Measurements from ENCODE around the gene CLDN9.

DNA sequence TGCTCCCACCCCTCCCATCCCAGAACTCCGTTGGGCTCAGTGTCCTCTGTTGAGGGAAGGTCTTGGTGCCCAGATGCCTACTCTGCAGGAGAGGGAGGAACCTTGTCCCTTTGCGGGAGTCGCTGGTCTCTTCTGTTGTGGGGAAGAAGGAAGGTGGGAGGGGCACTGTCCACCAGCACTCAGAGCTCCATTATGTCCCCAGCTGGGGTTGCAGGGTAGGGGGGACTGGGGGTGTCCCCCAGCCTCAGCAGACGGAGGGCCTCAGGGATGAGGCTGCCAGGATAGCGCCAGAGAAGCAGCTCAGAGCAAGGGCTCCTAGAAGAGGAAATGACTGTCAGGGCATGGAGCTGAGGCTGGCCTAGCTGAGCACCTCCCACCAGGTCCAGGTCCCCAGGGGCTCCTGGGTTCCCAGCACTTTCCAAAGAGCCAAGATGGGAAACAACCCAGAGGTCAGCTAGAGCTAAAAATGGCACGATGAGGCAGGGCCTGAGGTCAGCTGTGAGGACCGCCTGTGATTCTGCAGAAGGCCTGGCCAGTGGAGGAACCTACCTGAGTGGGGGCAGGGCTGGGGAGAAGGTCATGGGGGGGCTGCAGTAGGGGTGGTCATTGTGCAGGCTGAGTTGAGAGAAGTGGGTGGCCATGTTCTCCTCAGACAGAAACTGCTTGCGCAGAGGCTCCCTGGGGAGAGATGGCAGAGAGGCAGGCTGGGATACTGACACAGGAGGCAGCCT lies 10.1 kb downstream of the CLDN9 start:
- TF ChIP-seq POLR2AphosphoS5 (IDR thresholded peaks at IDR 0.05; ENCODE audit: borderline replicate concordance, low read depth, low read length): no peak; the same call in none of the 2 replicates
- TF ChIP-seq EZH2 (IDR thresholded peaks at IDR 0.05): no peak
